IPS-18a (cell line): Measurements from ENCODE around the gene HERC2.

Experiments used
- H3K27ac ChIP-seq: one replicate; pipeline ENCODE4 v1.5.1; 2013; ENCODE audit warnings: low read length
- H3K27me3 ChIP-seq: one replicate; pipeline ENCODE4 v1.6.1; 2013; ENCODE audit warnings: mild to moderate bottlenecking, low read length; ENCODE audit not compliant: control insufficient read depth, insufficient read depth
- H3K36me3 ChIP-seq: one replicate; pipeline ENCODE4 v1.6.1; 2013; ENCODE audit warnings: low read depth, low read length; ENCODE audit not compliant: control insufficient read depth
- H3K4me1 ChIP-seq: one replicate; pipeline ENCODE4 v1.6.1; 2013; ENCODE audit warnings: low read depth, low read length; ENCODE audit not compliant: control insufficient read depth
- H3K4me3 ChIP-seq: one replicate; pipeline ENCODE4 v1.5.1; 2013; ENCODE audit warnings: low read length
- H3K9ac ChIP-seq: one replicate; pipeline ENCODE4 v1.6.1; 2013; ENCODE audit warnings: mild to moderate bottlenecking, low read length, moderate library complexity
- H3K9me3 ChIP-seq: one replicate; pipeline ENCODE4 v1.6.1; 2013; ENCODE audit warnings: low read depth, low read length; ENCODE audit not compliant: control insufficient read depth

Gene HERC2

DNA sequence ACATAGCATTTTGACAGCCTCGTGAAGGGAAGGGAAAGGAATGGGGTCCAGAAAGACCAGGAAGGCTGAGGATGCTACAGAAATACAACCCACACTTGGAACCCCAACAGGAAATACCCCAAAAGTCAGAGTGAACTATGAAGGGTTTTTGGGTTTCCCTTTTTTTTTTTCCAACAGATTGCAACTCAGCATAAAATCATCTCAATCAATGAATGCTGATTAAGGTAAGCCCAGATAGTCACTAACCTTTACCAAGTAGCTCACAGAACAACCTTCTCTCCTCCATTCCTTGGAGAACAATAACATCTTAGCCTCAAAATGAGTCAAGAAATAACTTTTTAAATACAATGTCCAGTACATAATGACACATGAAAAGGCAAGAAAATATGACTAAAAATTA, 129.2 kb downstream of the HERC2 start:
- Histone ChIP-seq H3K36me3 (peaks cover 58% of the 10 kb centered on the region), H3K4me3 (no peak overlapping the region), H3K27me3 (no peaks in the 10 kb centered on the region), H3K27ac (no peak overlapping the region), H3K9ac (no peak overlapping the region), H3K4me1 (no peaks in the 10 kb centered on the region), H3K9me3 (no peaks in the 10 kb centered on the region)

DNA sequence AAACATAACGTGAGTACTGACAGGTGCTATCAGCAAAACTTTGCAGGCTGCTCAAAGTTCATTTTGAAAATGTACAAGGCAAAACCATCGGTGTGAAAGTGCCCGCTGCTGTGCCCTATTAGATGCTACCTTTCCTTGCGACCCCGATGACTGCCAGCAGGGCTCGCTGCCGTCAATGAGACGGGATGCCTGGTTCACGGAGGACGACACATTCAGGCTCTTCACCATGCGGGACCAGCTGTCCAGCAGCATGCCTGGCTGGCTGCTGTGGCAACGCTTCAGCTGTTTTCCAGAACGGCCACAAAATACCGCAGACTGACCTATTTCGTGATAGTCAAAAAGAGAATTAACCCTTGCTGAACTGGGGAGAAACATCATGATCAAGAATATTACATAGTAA, 130.1 kb downstream of the HERC2 start:
- Histone ChIP-seq H3K27me3 (no peaks in the 10 kb centered on the region), H3K9ac (no peak overlapping the region), H3K27ac (no peak overlapping the region), H3K9me3 (no peaks in the 10 kb centered on the region), H3K4me1 (no peaks in the 10 kb centered on the region), H3K4me3 (no peak overlapping the region), H3K36me3 (peaks cover 61% of the 10 kb centered on the region)

DNA sequence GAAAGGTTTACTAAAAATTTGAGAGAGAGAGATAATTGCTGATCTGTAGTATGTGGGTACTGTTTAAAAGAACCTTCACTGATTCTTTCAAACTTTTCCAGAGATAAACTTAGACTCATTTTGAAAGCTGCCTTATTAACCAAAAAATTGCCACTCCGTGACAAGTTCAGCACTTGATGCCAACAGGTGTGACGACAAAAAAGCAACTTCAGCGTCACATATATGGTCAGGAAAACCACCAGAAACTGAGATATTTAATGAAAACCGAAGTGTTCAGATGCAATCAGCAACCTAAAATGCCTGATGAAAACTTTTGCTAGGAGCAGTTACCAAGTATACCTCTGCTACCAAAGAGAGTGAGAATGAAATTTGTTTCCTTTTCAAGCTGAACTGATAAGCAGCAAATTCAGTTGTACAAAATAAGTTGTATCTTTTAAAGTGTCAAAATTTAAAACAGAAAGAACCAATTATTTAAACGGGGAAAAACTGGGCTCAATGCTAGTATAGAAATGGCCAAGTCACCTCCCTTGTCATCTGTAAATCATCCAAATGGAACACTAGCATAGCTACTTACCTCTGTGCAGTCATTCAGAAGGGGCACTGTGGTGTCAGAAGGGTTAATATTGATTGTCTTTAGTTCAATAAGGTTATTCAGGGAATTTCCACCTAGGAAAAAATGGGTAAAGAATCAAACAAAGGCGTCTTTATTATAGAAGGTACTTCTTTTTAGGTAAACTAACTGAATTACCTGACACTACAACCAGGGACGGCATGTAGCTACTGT, 131.4 kb downstream of the HERC2 start:
- H3K27ac ChIP-seq = no peak overlapping the region
- no peak overlapping the region for H3K4me3 ChIP-seq
- H3K9ac ChIP-seq = no peak overlapping the region
- H3K4me1 ChIP-seq = no peaks in the 10 kb centered on the region
- H3K27me3 ChIP-seq = no peaks in the 10 kb centered on the region
- peaks cover 66% of the 10 kb centered on the region for H3K36me3 ChIP-seq
- H3K9me3 ChIP-seq = no peaks in the 10 kb centered on the region

DNA sequence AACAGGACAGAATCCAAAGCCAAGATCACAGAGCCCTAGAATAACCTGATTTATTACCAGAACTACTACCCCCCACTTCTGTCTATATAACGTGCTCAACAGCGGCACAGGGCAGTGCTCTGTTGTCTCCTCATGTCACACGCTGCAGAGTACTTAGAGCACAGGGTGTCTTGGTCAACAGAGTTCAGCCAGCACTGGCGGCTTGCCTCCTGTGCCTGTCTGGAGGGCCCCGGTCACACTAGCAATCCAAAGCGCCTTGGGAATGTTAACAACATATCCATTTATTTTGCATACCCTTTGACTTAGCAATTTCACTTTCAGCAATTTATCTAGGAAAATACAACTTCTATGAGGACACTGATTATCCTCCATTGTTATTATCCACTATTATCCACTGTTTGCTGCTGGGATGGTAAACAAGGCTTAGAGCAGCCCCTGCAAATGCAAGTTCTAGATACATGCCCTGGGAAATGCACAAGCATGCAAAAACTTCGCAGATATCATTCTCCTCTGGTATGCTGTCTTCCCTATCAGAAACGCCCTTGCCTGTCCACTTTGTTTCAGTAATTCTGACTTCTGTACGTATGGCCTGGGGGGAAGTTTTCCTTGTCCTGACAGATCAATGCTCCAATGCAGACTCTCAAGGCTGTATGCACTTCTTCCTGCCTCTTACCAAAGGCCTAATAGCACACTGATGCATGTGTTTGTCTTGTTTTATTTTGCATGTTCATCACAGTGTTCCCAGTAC, 136.7 kb downstream of the HERC2 start:
- no peak overlapping the region for H3K4me3 ChIP-seq
- peaks cover 71% of the 10 kb centered on the region for H3K36me3 ChIP-seq
- H3K9ac ChIP-seq = no peak overlapping the region
- H3K27ac ChIP-seq = no peak overlapping the region
- no peaks in the 10 kb centered on the region for H3K27me3 ChIP-seq
- H3K4me1 ChIP-seq = no peaks in the 10 kb centered on the region
- H3K9me3 ChIP-seq = no peaks in the 10 kb centered on the region

DNA sequence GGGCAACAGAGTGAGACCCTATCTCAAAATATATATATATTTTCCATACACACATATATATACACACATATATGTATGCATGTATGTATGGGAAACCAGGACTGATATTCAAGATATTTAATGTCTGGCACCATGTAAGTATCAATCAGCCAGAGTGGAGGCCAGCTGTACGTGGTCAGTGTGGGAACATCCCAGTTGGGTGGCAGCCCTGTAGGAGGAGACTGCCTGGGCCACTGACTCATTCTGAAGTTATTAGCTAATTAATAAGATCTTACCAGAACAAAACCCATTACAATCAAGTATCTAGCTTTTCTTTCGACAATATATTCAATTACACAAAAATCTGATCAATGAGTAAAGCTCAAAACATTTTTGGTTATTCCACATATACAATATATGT, 137.8 kb downstream of the HERC2 start:
- Histone ChIP-seq H3K27ac (no peak overlapping the region), H3K27me3 (no peaks in the 10 kb centered on the region), H3K4me3 (no peak overlapping the region), H3K9ac (no peak overlapping the region), H3K4me1 (no peaks in the 10 kb centered on the region), H3K9me3 (no peaks in the 10 kb centered on the region), H3K36me3 (peaks cover 73% of the 10 kb centered on the region)

DNA sequence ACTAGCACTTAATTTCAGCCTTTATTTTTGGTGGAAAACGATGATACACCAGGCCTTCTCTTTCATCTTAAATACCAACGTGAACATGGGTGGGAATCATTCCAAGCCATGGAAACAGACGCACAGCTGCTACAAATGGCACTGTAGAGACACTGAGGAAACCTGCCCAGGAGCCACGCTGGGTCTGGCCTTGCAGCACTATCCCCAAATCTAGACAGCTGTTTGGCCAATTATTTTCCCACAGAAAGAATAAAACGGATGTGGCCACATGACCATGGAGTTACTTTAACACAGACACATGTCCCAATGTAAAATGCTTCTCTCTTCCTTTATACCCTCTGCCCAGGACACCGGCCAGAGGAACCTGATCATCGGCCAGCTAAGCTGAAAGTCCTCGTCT, 139.2 kb downstream of the HERC2 start:
- Histone ChIP-seq H3K36me3 (peaks cover 62% of the 10 kb centered on the region), H3K27me3 (no peaks in the 10 kb centered on the region), H3K4me3 (no peak overlapping the region), H3K27ac (no peak overlapping the region), H3K9ac (no peak overlapping the region), H3K4me1 (no peaks in the 10 kb centered on the region), H3K9me3 (no peaks in the 10 kb centered on the region)

DNA sequence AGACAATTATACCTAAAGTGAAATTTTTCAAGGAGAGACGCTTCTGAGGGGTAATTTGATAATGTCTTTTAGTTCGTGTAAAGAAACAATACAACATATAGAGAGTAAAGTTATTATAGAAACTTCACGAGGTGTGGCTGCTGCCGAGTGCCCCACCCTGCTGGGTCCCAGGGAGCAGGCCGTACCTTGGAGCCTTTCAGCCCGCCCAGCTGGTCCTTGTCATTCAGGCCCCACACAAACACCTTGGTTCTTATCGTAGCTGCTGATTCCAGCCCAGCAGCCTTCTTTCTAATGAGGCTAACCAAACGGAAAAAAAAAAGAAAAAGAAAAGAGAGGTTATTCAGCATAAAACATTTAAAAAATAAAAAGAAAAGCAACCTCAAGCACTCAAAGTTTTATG, 139.8 kb downstream of the HERC2 start:
- Histone ChIP-seq H3K4me3 (no peak overlapping the region), H3K9me3 (no peaks in the 10 kb centered on the region), H3K27me3 (no peaks in the 10 kb centered on the region), H3K27ac (no peak overlapping the region), H3K36me3 (peaks cover 60% of the 10 kb centered on the region), H3K9ac (no peak overlapping the region), H3K4me1 (no peaks in the 10 kb centered on the region)

DNA sequence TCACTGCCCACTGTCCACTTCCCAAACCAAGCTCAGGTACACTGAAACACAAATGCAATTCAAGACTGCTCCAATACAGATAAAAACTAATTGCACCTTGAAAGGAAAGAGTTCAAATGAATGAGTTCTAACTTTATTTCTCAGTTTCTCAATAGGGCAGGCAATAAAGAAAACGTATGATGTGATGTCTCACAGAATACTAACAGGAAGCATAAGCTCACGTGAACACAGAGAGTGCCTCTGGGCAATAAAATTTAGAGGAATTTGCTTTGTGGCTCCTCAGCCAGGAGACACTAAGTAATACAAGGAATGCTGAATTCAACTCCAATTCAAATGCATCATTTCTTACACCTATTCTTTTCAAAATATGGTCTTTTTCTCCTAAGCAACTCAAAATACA, 140.6 kb downstream of the HERC2 start:
- H3K9me3 ChIP-seq = no peaks in the 10 kb centered on the region
- no peak overlapping the region for H3K9ac ChIP-seq
- no peak overlapping the region for H3K4me3 ChIP-seq
- no peaks in the 10 kb centered on the region for H3K27me3 ChIP-seq
- no peak overlapping the region for H3K27ac ChIP-seq
- peaks cover 61% of the 10 kb centered on the region for H3K36me3 ChIP-seq
- no peaks in the 10 kb centered on the region for H3K4me1 ChIP-seq

DNA sequence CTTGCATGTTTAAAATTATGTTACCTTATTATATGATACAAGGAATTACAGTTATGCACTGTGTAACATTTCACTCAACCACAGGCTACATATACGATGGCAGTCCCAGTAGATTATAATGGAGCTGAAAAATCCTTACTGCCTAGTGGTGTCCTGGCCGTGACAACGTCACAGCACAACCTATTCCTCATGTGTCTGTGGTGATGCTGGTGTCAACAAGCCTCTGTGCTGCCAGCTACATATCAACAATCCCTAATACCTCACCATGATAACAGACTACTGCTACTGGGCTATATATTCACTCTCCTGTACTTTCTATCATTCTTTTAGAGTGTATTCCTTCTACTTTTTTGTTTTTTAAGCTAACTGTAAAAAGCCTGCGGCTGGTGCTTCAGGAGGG, 142.7 kb downstream of the HERC2 start:
- Histone ChIP-seq H3K9ac (no peak overlapping the region), H3K27ac (no peak overlapping the region), H3K27me3 (no peaks in the 10 kb centered on the region), H3K9me3 (no peaks in the 10 kb centered on the region), H3K36me3 (peaks cover 60% of the 10 kb centered on the region), H3K4me3 (no peak overlapping the region), H3K4me1 (no peaks in the 10 kb centered on the region)

DNA sequence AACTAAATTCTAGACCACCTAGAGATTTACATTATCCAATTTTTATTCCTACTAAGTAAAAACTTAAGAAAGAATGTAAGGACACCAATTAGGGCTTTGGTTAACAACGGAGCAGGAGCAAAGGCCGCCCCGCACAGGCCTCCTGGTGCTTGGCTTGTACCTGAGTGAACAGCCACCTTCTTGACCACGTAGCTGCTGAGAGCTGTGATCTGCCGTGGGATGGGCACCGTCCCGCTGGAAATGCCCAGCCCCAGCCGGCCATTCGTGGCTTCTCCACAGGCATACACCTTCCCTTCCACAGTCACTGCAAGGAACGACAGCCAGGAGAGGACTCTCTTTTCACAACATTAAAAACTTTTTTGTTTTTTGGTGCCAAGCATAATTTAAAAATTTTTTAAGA, 143.3 kb downstream of the HERC2 start:
- Histone ChIP-seq H3K27ac (no peak overlapping the region), H3K4me3 (no peak overlapping the region), H3K9ac (no peak overlapping the region), H3K27me3 (no peaks in the 10 kb centered on the region), H3K36me3 (peaks cover 63% of the 10 kb centered on the region), H3K9me3 (no peaks in the 10 kb centered on the region), H3K4me1 (no peaks in the 10 kb centered on the region)

DNA sequence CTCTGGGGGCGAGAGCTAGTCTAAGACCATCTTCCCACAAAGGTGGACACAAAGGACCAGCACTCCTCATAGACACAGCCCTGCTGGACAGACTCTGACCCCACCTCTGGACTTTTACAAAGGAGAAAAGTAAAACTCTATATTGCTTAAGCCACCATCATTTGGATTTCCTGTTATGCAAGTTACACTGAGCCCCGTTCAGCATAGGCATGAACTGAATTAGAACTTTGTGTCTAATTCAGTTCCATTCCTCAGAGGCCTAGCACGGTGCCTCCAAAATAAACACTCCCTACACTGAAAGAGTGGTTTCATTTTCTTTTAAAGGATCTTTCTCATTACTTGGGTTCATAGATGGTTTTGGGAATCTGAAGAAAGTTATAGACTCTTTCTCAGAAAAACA, 143.7 kb downstream of the HERC2 start:
- Histone ChIP-seq H3K4me1 (no peaks in the 10 kb centered on the region), H3K4me3 (no peak overlapping the region), H3K9ac (no peak overlapping the region), H3K36me3 (peaks cover 64% of the 10 kb centered on the region), H3K9me3 (no peaks in the 10 kb centered on the region), H3K27ac (no peak overlapping the region), H3K27me3 (no peaks in the 10 kb centered on the region)

DNA sequence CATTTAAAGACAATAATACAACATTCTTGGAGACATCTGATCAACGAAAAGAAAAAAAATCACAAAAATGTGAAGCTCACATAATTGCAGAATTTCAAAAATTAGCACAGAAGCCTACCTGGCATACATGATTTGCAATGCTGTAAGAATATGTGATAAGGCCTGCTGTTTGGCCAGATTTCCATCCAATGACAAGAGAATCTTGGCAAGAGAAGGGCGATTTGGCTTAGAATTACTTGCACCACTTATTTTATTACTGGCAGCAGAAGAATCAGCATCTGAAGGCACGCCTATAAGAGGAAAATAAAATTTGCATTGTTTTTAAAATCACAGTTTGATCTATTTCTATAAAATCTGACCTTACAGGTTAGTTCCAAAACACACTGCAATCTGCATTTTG, 152.6 kb downstream of the HERC2 start:
- H3K4me1 ChIP-seq = no peaks in the 10 kb centered on the region

More for the DNA sequence above, 152.6 kb downstream of the HERC2 start:
- Histone ChIP-seq H3K9ac (no peak overlapping the region), H3K36me3 (peaks cover 64% of the 10 kb centered on the region), H3K27ac (no peak overlapping the region), H3K9me3 (no peaks in the 10 kb centered on the region), H3K27me3 (no peaks in the 10 kb centered on the region), H3K4me3 (no peak overlapping the region)
